GM18526 (cell line): ENCODE data around the gene NCOA5.

ENCODE experiments used
- POLR2A ChIP-seq: IDR thresholded peaks from 3 replicates; pipeline ENCODE4 v1.6.1; 2011; ENCODE audit not compliant: insufficient read length; ENCODE audit errors: extremely low read depth

The NCOA5 gene

DNA sequence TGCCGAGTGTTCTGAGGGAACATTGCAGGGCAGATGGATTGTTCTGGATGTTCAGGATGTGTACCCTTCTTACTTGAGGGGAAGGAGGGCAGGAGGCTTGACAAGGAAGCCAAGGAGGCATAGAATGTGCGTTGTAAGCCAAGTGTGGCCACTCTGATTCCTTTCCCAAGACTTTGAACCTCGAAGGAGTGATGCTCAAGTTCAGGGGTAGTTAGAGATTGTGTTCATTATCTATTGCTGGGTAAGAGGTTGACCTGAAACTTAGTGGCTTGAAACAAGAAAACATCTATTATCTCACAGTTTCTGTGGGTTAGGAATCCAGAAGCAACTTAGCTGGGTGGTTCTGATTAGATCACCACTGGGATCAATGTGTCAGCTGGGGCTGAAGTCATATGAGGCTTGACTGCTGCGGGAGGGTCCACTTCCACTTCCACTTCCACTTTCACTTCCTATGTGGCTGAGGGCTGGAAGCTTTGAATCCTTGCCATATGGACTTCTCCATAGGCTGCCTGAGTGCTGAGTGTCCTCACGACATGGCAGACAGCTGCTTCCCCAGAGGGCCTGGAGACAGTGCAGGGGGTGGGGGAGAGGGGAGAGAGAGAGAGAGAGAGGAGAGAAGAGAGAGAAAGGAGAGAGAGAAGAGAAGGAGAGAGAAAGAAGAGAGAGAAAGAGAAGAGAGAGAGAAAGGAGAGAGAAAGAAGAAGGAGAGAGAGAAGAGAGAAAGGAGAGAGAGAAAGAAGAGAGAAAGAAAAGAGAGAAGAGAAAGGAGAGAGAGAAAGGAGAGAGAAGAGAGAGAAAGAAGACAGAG lies 21.5 kb upstream of the NCOA5 start:
- TF ChIP-seq POLR2A: no peak

DNA sequence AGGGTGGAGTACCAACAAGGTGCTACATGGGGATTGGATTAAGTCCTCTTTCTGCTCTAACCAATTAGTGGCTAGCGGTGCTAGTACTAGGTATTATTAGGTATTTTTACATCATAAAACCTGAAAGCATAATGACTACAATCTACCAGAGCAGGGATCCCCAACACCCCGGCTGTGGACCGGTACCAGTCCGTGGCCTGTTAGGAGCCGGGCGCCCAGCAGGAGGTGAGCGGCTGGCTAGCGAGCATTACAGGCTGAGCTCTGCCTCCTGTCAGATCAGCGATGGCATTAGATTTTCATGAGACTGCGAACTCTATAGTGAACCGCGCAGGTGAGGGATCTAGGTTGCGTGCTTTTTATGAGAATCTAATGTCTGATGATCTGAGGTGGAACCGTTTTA lies 19.2 kb upstream of the NCOA5 start:
- TF ChIP-seq POLR2A: no peak

DNA sequence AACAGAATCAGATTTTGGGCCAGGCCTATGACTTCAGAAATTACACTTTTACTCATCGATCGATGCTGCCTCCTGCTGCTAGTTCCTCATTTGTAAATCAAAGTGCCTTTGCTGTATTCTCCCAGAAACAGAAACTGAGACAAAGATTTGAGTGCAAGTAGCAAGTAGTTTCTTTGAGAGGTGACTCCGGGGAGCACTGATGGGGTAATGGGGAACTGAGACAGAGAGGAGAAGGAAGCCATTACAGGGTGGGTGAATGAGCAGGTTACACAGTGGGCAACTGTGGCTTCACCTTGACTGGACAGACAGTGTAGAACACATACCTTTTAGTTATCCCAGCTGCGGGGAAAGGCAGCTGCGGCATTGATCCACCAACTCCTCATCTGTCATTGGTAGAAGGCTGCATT lies 18.7 kb upstream of the NCOA5 start:
- peak; percentile 35 for TF ChIP-seq POLR2A

DNA sequence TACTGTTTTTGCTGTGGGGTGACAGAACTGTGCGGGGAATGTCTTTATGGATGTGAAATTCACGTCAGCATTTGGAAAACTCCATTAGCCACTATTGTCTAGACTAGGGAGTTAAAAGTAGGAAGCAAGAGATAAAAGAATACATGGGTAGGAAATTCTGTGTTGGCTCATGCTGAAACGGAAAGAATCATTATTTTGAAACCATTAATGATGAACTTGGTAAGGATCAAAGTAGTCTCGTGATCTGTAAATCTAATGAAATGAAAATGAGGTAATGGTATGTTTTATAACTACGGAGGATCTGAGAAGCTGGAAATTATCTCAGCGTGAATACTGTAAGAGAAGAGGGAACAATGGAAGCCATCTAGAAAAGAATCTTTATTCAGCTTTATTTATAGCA lies 17.3 kb upstream of the NCOA5 start:
- no peak for TF ChIP-seq POLR2A

DNA sequence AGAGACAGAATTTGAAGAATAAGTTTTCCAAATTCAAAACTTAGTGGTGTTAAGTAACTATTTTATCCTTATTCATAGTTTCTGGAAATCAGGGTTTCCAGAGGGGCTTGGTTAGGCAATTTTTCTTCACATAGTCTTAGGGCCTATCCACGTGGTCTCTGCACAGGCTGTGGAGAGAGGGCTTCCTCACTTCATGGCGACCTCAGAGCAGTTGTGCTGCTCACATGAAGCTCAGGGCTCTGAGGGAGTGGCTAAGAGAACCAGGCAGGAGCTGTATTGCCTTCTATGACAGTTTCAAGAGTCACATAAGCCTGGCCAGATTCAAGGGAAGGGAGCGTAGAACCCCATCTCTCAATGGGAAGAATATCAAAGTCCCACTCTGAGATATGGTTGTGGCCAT lies 14.5 kb upstream of the NCOA5 start:
- TF ChIP-seq POLR2A: no peak

DNA sequence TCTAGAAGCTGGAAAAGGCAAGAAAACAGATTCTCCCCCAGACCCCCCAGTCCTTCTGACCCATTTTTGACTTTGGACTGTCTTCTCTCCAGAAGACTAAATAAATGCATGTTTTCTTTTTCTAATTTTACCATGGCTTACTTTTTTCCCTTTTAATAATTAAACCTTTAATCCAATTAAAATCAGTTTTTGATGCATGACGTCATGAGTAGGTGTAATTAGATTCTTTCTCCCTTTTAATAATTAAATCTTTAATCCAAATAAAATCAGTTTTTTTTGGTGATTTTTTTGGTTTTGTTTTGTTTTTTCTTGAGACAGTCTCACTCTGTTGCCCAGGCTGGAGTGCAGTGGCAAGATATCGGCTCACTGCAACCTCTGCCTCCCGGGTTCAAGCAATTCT lies 13.2 kb upstream of the NCOA5 start:
- TF ChIP-seq POLR2A: no peak

DNA sequence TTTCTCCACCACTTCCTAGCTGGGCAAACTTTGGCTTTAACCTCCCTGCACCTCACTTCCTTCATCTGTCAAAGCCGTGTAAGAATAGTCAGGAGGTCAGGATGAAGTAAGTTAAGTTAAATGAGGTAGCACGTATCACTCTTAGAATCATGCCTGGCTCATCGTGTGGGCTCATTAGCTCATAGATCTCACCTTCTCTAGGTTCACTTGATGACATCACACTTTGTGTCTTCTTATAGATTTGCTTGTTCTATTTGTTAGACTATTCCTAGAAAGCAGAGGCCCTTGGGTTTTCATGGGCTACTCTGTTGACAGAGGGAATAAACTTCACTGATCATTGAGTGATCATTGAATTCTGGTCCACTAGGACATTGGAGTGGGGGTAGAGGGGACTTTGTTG lies 12.2 kb upstream of the NCOA5 start:
- TF ChIP-seq POLR2A: no peak

DNA sequence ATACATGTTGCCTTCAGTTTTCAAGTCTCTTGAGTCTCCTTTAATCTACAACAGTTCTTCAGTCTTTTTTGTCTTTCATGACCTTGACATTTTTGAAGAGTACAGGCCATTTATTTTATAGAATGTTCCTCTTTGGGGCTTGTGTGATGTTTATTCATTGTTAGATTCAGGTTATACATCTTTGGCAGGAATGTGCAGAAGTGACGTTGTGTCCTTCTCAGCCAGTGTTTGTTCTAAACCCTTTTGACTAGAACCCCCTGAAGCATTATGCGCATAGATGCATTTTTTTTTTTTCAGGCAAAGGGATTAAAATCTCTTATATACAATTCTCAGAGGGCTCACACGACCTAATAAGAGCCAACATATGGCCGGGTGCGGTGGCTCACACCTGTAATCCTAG lies 11.2 kb upstream of the NCOA5 start:
- no peak for TF ChIP-seq POLR2A

DNA sequence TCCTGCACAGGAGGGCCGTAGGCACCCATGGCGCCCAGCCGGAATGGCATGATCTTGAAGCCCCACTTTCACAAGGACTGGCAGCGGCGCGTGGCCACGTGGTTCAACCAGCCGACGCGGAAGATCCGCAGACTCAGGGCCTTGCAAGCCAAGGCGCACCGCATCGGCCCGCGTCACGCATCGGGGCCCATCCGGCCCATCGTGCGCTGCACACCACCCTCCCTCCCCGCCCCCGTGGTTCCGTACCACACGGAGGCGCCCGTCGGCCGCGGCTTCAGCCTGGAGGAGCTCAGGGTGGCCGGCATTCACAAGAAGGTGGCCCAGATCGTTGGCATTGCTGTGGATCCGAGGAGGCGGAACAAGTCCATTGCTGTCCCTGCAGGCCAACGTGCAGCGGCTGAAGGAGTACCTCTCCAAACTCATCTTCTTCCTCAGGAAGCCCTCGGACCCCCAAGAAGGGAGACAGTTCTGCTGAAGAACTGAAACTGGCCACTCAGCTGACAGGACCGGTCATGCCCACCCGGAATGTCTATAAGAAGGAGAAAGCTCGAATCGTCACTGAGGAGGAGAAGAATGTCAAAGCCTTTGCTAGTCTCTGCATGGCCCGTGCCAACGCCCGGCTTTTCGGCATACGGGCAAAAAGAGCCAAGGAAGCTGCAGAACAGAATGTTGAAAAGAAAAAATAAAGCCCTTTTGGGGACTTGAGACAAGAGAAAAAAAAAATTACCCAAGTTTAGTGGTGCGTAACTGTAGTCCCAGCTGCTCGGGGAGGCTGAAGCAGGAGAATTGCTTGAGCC lies 9.9 kb upstream of the NCOA5 start:
- no peak for TF ChIP-seq POLR2A

DNA sequence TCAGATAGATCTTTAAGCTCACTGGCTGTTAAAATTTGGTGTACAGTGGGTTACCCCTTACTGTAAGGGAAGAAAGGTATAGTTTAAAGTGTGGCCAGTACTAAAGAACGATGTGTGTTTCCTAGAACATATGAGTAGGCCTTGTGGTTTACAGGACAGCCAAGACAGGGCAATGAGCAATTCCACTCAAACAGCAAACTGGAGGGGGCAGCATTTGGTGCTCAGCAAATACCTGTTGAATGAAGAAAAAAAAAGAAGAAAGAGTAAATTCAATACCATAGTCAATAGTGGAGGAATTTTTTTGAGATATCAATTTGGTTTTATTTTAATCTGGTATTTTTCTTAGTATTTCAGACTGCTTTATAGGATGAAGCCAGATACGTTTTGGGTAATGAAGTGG lies 3.8 kb upstream of the NCOA5 start:
- TF ChIP-seq POLR2A: no peak

DNA sequence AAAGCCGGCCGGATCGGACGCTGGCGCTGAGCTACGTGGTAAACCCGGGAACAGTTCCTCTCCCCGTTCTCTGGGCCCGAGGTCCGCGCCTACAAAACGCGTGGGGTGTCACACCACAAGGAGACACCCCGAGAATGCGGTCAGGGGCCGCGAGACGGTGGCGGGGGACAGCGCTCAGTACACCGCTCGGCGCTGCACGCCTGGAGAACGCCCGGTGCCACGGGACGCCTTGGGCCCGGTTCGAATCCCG lies 670 bp downstream of the NCOA5 start:
- TF ChIP-seq POLR2A: no peak

DNA sequence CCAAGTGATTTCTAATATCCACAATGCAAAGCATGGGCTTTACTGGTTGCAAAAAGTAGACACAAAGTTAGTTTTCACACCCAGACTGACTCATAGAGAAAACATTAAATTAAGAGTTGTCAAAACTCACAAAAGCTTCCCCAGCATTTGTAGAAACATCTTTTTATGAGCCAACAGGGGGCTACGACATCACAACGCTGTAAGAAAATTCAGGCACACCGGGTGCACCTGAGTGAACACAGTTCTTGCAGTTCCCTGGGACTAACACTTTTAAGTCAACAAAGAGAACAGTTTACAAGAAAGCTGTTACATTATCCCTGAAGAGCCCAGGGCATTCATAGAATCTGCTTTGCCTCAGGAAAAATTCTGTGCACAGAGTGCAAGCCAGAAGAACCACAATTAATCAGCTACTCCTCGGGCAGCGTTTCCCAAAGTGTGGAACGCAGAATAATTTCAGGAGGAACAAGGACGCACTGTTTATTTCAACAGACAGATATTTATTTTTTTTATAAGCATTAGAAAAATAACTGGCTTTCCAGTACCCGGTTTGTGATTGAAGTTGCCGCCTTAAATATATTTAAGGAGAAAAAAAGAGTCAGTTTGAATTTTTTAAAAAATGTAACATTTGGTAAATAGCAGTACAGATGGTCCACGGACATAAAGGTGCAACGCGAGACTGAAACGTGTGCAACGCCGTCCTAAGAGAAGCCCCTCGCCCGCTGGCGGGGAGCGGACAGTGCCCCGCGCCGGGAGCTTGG lies 1.2 kb downstream of the NCOA5 start:
- TF ChIP-seq POLR2A: no peak

DNA sequence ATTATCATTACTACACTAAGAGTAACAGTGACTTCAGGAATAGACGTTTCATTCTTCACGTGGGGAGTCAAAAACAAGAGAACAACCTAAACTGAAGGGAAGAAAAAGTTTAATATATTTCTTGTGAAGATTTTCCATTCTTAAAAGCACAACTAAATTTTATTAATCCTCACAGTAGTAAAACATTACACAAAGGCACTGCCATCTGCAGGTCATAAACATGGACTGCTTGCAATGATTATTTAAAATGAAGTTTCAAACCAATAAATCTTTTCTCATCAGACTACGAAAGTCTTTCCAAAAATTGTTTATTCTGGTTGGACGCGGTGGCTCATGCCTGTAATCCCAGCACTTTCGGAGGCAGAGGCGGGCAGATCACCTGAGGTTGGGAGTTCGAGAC lies 2.6 kb downstream of the NCOA5 start:
- no peak for TF ChIP-seq POLR2A

DNA sequence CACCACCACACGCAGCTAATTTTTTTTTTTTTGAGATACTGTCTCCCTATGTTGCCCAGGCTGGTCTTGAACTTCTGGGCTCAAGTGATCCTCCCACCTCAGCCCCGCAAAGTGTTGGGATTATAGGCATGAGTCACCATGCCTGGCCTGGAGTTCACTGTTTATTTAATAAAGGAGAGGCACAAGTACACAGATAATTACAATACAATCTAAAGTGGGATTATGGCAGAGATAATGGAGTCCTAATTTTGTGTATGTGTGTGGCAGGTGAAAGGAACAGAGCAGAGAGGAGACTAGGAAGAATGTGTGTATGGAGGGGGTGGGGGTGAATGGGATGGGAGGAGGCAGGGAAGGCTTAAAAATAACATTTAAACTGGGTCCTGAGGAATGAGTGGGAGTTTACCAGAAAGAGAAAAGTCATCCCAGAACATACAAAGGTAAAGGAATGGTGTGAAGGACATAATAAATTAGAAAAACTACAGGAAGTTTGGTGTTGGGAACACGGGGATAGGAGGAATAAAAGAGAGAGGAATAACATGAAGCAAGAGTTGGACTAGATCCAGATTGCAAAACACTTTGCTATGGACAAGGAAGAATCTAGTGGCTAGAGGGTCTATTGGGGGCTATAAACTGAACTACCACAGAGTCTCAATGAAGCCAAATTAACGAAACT lies 4.4 kb downstream of the NCOA5 start:
- TF ChIP-seq POLR2A: no peak

DNA sequence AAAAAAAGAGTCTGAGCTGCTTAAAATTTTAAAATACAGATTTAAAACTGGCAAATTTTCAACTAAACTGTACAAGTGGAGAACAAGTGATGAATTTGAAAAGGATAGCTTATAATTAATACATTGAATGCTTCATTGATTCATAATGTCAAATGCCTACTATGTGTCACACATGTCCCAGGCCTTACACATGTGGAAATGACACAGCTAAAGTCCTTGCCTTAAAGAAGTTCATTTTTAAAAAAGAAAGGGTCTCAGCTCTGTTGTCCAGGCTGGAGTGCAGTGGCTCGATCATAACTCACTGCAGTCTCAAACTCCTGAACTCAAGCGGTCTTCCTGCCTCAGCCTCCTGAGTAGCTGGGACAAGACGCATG lies 5.0 kb downstream of the NCOA5 start:
- TF ChIP-seq POLR2A: no peak

DNA sequence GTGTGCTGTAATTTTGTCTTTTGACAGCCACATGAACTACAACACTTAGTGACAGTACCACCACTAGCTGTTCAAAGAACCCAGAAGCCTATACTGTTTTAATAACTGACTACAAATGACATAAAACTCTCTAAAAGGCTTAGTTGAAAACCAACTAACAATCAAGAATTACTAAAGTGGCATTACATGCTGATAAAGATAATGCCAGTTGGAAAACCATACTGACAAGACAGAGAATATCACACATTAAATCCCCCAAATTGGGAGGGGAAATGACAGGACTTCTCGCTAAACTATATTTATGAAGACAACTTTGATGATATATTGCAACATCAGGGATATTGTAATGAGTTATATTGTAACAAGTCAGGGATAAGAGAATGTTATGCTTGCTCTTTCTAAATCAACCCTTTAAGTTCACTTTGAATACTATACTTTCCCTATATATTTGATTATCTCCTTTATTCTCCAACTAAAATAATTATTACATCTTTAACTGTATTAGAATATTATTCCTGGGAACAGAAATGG lies 6.2 kb downstream of the NCOA5 start:
- no peak for TF ChIP-seq POLR2A

DNA sequence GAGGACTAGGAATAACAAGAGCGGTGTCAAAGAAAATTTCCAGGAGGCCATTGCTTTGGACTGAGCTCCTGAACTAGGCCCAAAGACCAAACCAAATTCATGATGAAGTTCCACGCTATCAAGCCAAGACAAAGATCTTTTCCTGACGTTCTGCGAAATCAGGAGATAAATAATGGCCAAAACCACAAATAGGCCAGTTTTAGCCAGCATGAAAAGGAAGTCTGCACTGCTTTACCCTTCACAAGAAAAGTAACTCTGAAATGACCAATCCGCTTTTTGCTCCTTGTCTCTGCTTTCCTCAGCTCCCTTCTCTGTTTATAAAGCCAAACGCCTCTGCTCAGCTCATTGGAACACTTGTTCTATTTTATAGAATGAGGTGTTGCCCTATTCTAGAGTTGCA lies 6.7 kb downstream of the NCOA5 start:
- TF ChIP-seq POLR2A: no peak
